Glomerular visceral epithelial cell (primary cell): ENCODE results near the gene ZNF526.

Experiments
- DNase-seq: peaks from one replicate; pipeline ENCODE4 v3.0.0-alpha.2; 2016; ENCODE audit errors: extremely low spot score

The ZNF526 gene, protein sequence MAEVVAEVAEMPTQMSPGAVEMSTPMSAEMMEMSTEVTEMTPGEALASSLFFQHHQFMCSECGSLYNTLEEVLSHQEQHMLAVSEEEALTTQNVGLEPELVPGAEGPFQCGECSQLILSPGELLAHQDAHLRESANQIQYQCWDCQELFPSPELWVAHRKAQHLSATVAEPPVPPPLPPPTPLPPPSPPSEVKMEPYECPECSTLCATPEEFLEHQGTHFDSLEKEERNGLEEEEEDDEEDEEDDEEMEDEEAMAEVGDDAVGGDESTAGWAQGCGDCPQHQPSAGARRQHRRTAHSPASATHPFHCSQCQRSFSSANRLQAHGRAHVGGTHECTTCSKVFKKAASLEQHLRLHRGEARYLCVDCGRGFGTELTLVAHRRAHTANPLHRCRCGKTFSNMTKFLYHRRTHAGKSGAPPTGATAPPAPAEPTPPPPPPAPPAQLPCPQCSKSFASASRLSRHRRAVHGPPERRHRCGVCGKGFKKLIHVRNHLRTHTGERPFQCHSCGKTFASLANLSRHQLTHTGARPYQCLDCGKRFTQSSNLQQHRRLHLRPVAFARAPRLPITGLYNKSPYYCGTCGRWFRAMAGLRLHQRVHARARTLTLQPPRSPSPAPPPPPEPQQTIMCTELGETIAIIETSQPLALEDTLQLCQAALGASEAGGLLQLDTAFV

DNA sequence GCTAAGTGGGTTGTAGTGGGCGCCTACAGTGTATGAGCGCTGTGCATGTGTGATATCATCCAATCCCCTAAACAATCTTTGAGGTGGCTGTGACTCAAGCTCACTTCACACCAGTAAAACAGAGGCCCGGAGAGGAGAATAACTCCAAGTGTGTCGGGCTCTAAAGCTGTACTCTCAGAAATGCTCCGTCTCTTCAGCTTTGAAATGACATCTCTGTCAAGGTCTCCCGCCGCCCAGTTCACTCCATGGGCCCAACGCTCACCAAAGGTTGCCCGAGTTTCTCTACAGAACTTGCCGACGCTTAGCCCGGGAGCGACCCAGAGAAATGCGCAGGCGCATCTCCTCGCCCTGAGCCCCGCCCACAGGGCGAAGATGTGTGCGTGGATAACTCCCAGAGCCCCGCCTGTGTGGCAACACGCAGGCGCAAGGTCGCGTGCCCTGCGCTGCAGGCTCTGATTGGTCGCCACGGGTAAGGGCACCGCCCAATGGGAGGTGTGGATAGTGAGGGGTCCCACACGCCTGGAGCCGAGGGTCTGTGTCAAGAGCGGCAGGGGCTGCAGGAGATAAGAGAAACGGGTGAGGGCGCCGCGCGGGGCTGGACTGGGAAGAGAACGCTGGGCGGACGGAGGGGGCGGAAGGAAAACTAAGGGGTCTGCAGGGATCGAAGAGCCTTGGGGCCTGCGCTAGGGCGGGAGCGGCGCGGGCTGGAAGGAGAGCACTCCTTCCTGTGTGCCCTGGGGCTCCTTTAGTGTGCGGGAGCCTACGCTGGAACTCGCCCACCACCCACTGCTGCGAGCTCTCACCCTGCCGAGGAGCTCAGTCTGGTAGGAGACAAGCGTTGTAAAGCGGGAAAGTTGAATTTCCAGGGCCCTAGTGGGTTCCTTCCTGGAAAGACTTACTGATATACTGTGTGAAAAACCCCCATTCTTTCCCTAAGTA lies at the start of gene ZNF526:
Gene ZNF526, plus strand, starts transcription at position 501 of the 939 bp plus-strand sequence. CDS start 4,092 bp downstream, outside the sequence.
- DNase-seq: peak; percentile 98

GRCh38 chr19:42170715-42171114 lies 49.4 kb upstream of the ZNF526 start:
- DNase-seq: no peak

GRCh38 chr19:42172261-42172660 lies 47.9 kb upstream of the ZNF526 start:
- no peak for DNase-seq

GRCh38 chr19:42173695-42174094 lies 46.4 kb upstream of the ZNF526 start:
- no peak for DNase-seq

- no peak for DNase-seq
Measured at GRCh38 chr19:42174188-42174587, 45.9 kb upstream of the ZNF526 start.

GRCh38 chr19:42174958-42175734 lies 45.0 kb upstream of the ZNF526 start:
- no peak for DNase-seq

- DNase-seq: no peak
Measured at GRCh38 chr19:42175952-42176648, 44.0 kb upstream of the ZNF526 start.

- DNase-seq: no peak
Measured at GRCh38 chr19:42176649-42176989, 43.5 kb upstream of the ZNF526 start.

DNA sequence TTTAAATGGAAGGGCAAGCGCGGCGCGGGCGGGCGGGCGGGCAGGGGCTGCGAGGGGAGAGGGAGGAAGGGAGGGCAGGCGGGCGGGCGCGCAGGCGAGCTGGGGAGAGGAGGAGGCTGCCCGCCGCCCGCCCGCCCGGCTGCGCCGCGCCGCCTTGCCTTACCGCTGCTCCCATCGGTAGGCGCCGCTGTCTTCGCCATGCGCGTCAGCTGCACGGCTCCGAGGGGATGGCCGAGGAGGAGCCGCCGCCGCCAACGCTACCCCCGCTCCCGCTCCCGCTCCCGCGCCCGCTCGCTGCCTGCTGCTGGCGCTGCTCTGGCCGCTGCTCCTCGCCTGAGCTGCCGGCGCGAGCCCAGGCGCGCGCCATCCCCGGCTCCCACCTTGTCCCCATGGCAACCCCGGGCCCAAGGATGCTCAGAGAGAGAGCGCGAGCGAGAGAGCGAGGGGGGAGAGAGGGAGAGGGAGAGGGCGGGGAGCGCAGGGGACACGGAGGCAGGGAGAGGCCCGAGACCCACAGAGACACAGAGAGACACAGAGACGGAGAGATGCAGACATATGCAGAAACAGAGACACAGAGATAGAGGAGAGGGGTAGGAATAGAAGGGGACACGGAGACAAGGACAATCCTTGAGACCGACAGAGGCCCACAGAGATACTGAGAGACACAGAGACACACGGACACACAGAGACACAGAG lies 43.0 kb upstream of the ZNF526 start:
- peak; percentile 75 for DNase-seq

DNA sequence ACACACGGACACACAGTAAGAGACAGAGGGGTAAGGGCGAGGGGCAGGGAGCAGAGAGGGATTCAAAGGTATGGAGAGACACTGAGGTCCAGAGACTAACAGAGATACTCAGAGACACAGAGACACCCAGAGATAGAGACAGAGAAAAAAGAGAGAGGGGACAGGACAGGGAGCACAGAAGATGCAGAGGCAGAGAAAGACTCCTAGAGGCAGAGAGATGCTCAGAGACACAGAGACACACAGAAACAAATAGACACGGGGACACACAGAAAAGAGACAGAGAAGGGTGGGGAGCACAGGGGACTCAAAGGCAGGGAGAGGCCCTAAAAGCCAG lies 42.5 kb upstream of the ZNF526 start:
- DNase-seq: no peak

DNA sequence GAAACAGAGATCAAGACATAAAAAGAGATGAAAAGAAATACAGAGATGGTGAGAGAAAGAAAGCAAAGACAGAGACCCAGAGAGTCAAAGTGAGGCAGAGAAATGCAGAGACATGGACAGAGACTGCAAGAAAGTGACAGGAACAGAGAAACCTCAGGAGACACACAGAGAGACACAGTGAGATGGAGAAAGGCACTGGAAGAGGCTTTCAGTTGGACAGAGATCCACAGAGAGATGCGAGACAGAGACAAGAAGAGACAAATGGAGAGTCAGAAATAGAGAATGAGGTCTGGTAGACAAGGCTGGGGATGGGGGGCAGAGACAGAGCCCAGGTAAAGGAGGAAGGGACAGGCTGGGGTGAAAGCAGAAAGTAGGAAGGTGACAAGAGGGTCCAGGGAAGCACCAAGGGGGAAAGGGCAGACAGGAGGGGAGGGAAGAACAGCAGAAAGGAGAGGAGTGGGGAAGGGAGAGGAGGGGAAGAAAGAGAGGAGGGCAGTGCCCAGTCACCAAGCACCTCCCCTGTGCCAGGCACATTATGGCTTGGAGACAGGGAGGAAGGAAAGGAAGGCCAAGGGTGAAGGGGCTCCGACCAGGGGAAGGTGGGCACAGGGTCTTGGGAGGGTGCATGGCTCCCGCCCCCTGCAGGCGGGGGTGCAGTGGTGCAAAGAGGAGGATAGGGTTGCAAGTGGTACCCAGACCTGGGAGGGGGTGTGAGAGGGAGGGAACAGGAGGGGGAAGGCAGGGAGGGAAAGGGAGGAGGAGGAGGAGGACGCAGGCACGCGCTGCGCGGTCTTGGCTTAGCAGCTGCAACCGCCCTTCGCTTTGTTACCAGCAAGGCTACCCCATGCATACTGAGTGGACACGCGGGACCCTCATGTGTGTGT lies 41.1 kb upstream of the ZNF526 start:
- DNase-seq: no peak

- peak; percentile 76 for DNase-seq
Measured at GRCh38 chr19:42184401-42184861, 35.7 kb upstream of the ZNF526 start.

GRCh38 chr19:42185277-42185676 lies 34.8 kb upstream of the ZNF526 start:
- DNase-seq: no peak

GRCh38 chr19:42188665-42189064 lies 31.4 kb upstream of the ZNF526 start:
- DNase-seq: no peak

GRCh38 chr19:42189133-42189532 lies 31.0 kb upstream of the ZNF526 start:
- DNase-seq: no peak

DNA sequence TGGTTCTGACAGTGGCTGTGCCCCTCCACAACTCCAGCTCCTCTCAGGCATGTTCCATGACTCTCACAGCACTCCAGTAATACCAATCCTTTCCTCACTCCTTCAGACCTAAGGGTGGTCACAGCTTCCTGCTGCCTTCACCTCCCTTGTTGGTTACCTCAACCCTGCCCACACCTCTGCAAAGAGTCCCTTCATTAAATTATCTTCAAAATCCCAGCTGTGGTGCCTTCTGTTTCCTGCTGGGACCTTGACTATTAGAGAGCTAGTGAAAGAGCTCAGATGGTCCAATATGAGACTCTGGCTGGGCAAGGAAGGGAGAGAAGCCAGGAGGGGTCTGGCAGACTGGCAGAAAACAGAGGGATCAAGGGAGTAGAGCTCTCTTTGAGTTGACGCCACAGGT lies 28.8 kb upstream of the ZNF526 start:
- DNase-seq: no peak

- DNase-seq: peak; percentile 88
Measured at GRCh38 chr19:42191855-42192254, 28.3 kb upstream of the ZNF526 start.

DNA sequence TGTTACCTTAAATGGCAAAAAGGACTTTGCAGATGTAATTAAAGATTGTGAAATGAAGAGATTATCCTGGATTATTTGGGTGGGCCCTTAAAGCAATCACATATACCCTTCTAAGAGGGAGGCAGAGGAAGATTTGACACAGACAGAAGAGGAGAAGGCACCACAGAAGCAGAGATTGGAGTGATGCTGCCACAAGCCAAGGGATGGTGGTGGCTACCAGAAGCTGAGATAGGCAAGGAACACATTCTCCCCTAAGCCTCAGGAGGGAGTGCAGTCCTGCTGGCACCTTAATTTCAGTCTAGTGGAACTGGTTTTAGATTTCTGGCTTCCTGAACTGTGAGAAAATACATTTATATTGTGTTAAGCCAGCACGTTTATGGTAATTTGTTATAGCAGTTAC lies 26.8 kb upstream of the ZNF526 start:
- DNase-seq: no peak

DNA sequence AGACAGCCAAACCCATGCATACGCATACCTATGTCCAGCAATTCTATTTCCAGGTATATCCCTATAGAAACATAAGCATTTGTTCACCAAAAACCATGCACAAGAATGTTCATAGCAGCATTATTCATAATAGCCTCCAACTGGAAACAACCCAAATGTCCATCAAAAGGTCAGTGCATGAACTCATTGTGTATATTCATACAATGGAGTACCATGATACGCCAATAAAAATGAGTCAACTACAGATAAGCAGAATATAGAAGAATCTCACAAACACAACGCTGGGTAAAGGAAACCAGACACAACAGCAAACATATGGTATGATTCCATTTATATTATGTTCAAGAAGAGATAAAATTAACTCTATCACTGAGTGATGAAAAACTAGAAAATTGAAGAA lies 26.4 kb upstream of the ZNF526 start:
- DNase-seq: no peak
